ENCODE measurements around the gene LANCL3. TPM values are rescaled to one million over a fixed set of nuclear protein-coding genes. Genes with fewer than 3 reads are reported as not detected.
"Not testable (repeated sequence)": the region's sequence is repeated elsewhere in the genome, so short reads cannot be mapped to it uniquely, and the experiment has no call there.

Gene LANCL3
- total RNA-seq, 1 donor from 2014 or later, result 0.11 TPM

DNA sequence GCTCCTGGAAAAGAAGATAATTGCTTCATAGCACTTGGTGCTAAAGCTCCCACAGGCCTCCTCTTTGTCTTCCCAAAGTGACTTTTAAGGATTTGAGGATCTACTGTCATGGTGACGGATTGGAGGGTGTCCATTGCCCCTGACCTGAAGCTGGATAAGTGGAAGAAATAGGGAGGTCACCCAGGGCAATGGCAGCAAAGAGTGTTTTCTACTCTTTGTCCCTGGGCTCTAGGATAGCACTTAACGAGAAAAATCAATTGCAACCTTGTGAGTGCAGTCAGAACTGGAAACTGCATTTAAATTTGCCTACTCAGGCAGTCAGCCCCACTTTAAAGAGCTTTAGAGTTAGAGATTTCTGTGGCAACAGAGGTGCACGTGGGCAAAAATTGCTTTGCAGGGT lies 70.4 kb downstream of the LANCL3 start:
- no peaks in the 10 kb centered on the region for H3K4me1 Mint-ChIP-seq (ENCODE audit: low read depth)
- no peak overlapping the region for H3K4me3 Mint-ChIP-seq (ENCODE audit: low read depth)
- DNase-seq (ENCODE audit: low spot score), result no peak
- H3K36me3 Mint-ChIP-seq (ENCODE audit: low read depth), result no peaks in the 10 kb centered on the region
- H3K9me3 Mint-ChIP-seq, result no peaks in the 10 kb centered on the region
- H3K27me3 Mint-ChIP-seq (ENCODE audit: low read depth), result no peaks in the 10 kb centered on the region
- H3K27ac Mint-ChIP-seq, result no peak overlapping the region
- intact Hi-C loops (cut with micrococcal nuclease), result no loop called here

DNA sequence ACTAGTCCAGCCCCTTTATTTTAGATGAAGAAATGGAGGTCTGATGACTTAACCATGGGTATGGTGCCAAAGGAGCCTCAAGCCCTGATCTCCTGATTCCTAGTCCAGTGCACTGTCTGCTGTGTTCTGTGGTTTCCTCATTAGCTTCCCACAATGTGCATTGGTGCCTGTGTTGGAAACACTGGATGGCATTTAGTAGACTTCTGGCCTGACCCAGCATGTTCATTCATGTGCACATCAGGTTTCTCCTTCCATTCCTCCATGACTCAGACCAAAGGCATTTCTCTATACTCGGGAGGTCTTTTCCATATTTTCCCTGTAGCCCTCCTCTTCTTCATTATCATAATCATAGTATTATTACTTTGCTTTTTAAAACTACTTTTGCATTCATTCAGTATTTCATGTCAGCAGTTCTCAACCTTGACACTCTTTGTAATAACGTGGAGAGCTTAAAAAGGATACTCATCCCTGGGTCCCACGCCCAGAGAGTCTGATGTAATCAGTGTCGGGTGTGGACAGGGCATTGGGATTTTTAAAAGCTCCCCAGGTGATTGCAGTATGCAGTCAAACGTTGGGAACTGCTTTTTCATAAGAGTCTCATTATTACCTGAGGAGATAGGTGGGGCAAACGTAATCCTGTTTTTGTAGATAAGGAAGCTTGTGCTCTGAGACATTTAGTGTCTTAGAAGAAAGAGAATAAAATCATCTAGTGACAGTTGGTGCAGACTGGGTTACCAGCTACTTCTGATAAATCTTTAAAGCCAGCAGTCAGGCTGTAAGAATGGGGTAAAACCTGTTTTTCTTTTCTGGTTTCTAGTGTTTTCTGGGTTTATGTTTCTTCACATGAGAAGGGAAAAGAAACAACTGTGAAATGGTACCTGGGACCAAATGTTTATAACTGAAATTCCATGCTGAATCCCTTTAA lies 73.2 kb downstream of the LANCL3 start:
- H3K4me1 Mint-ChIP-seq (ENCODE audit: low read depth), result no peaks in the 10 kb centered on the region

DNA sequence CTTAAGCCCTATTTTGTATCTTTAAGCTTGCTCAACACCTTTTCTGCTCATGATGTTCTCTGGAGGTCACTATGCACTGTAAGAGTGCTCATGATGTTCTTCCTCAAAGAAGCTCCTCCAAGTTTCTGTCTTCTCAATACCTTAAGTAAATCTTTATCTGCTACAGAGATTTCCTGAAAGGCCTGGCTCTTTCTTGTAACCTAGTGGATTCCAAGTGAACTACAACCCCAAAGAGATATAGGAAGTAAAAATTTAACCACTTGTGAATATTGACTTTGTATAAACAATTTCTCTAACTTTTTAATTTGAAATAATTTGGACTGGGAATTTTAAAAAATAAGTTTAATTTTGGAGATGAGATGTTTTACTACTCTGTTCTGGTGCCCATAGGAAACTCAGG lies 74.8 kb downstream of the LANCL3 start:
- H3K27ac Mint-ChIP-seq, result no peak overlapping the region
- no peak for DNase-seq (ENCODE audit: low spot score)
- intact Hi-C loops (cut with micrococcal nuclease), result no loop called here
- no peaks in the 10 kb centered on the region for H3K27me3 Mint-ChIP-seq (ENCODE audit: low read depth)
- no peaks in the 10 kb centered on the region for H3K9me3 Mint-ChIP-seq
- no peak overlapping the region for H3K4me3 Mint-ChIP-seq (ENCODE audit: low read depth)
- no peaks in the 10 kb centered on the region for H3K36me3 Mint-ChIP-seq (ENCODE audit: low read depth)
- H3K4me1 Mint-ChIP-seq (ENCODE audit: low read depth), result no peaks in the 10 kb centered on the region

More for the DNA sequence above, 73.2 kb downstream of the LANCL3 start:
- no peak overlapping the region for H3K27ac Mint-ChIP-seq
- H3K9me3 Mint-ChIP-seq, result no peaks in the 10 kb centered on the region
- no peaks in the 10 kb centered on the region for H3K27me3 Mint-ChIP-seq (ENCODE audit: low read depth)
- no peak for DNase-seq (ENCODE audit: low spot score)
- H3K4me3 Mint-ChIP-seq (ENCODE audit: low read depth), result no peak overlapping the region
- no peaks in the 10 kb centered on the region for H3K36me3 Mint-ChIP-seq (ENCODE audit: low read depth)
- intact Hi-C loops (cut with micrococcal nuclease), result no loop called here

DNA sequence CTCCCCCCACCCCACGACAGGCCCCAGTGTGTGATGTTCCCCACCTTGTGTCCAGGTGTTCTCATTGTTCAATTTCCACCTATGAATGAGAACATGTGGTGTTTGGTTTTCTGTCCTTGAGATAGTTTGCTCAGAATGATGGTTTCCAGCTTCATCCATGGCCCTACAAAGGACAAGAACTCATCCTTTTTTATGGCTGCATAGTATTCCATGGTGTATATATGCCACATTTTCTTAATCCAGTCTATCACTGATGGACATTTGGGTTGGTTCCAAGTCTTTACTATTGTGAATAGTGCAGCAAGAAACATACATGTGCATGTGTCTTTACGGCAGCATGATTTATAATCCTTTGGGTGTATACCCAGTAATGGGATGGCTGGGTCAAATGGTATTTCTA lies 79.4 kb downstream of the LANCL3 start:
- H3K27me3 Mint-ChIP-seq (ENCODE audit: low read depth); intact Hi-C loops (cut with micrococcal nuclease); H3K36me3 Mint-ChIP-seq (ENCODE audit: low read depth); H3K4me3 Mint-ChIP-seq (ENCODE audit: low read depth); H3K4me1 Mint-ChIP-seq (ENCODE audit: low read depth); H3K27ac Mint-ChIP-seq; DNase-seq (ENCODE audit: low spot score); H3K9me3 Mint-ChIP-seq: not testable (repeated sequence)

DNA sequence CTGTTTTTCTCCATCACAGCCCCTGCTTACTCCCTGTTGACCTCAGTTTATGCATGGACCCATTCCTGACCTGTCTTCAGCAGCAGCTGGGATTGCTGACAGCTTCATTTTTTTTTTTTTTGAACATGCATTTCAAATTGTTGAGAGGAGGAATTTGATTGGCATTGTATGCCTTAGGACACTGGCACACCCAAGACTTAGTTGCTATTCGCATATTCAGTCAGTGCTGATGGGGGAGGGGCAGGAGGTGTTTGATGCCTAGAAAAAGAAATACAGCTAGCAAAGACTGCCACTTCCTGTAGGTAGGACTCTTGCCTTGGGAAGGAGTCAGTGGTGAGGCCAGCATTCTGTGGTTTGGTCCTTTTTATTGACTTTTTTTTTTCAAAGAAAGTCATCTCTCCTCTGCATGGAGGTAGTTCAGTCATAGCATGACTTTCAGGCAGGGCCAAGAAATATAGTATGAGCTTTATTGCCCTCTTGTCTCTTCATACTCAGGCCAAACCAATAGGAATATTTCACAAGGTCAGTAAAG lies 80.5 kb downstream of the LANCL3 start:
- Mint-ChIP-seq H3K27me3 (ENCODE audit: low read depth) (no peaks in the 10 kb centered on the region), H3K4me1 (ENCODE audit: low read depth) (peaks cover 2% of the 10 kb centered on the region), H3K4me3 (ENCODE audit: low read depth) (no peak overlapping the region), H3K36me3 (ENCODE audit: low read depth) (no peaks in the 10 kb centered on the region), H3K27ac (no peak overlapping the region), H3K9me3 (no peaks in the 10 kb centered on the region)
- DNase-seq (ENCODE audit: low spot score), result no peak
- intact Hi-C loops (cut with micrococcal nuclease), result no loop called here

DNA sequence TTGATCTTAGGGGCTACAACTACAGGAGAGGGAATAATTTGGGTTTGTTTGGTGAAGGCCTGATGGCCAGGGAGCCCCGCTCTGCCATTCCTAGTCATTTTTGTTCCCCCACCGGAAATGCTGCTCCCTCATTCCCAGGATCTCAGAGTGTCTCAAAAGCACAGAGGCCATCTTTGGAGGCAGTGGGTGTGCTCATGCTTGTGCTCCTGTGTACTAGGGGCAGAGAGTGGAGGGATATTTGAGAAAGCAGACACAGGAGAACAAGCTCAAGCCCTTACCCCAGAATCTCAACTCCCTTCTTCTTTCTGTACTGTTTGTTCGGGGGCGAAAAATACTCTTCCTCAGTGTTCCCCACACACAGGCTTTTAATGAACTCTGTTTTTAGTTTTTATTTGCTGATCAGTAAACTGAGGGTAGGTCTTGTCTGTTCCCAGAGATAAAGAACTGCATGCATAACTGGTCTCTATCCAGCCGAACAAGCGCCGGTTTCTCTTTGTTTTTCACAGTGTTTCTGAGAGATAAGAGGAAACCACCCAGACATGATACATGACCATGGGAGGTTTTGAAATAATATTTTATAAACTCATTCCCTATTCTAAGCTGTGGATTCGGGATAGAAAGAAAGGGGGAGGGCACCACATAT lies 81.2 kb downstream of the LANCL3 start:
- Mint-ChIP-seq H3K9me3 (no peaks in the 10 kb centered on the region), H3K4me1 (ENCODE audit: low read depth) (peaks cover 2% of the 10 kb centered on the region), H3K36me3 (ENCODE audit: low read depth) (no peaks in the 10 kb centered on the region), H3K27me3 (ENCODE audit: low read depth) (no peaks in the 10 kb centered on the region), H3K27ac (no peak overlapping the region), H3K4me3 (ENCODE audit: low read depth) (no peak overlapping the region)
- intact Hi-C loops (cut with micrococcal nuclease), result no loop called here
- no peak for DNase-seq (ENCODE audit: low spot score)

DNA sequence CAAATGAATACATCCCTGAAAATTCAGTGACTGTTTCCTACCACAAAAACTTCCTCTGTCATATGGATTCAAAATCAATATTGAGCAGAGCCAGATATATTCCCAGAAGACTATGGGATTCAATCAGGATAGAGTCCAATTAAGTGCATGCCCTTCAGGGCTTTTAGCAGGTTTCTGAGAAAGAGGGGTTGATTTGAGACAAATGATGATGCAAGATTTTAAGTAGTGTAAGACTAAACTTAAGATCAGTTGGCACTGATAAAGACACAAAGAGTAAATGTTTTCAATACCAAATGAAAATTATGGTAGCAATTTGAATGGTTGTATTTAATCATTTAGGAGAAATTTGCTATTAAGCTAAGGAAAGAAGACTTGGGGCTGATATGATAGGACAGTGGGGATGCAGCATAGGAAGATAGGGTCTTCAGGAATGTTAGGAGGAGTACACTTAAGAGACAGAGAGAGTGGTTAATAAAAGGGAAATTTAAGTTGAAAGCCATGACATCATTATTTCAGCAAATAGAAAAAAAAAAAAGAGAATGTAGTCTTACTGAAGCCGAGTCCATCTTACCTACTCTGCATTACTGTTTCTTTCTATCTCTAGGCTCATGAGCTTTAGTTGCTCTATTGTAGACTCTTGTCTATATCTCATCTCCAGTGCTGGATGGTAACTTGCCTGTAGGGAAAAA lies 82.1 kb downstream of the LANCL3 start:
- no peak overlapping the region for H3K27ac Mint-ChIP-seq
- no peak overlapping the region for H3K4me3 Mint-ChIP-seq (ENCODE audit: low read depth)
- intact Hi-C loops (cut with micrococcal nuclease), result no loop called here
- peaks cover 2% of the 10 kb centered on the region for H3K4me1 Mint-ChIP-seq (ENCODE audit: low read depth)
- no peaks in the 10 kb centered on the region for H3K36me3 Mint-ChIP-seq (ENCODE audit: low read depth)
- DNase-seq (ENCODE audit: low spot score), result no peak
- no peaks in the 10 kb centered on the region for H3K27me3 Mint-ChIP-seq (ENCODE audit: low read depth)
- H3K9me3 Mint-ChIP-seq, result no peaks in the 10 kb centered on the region

DNA sequence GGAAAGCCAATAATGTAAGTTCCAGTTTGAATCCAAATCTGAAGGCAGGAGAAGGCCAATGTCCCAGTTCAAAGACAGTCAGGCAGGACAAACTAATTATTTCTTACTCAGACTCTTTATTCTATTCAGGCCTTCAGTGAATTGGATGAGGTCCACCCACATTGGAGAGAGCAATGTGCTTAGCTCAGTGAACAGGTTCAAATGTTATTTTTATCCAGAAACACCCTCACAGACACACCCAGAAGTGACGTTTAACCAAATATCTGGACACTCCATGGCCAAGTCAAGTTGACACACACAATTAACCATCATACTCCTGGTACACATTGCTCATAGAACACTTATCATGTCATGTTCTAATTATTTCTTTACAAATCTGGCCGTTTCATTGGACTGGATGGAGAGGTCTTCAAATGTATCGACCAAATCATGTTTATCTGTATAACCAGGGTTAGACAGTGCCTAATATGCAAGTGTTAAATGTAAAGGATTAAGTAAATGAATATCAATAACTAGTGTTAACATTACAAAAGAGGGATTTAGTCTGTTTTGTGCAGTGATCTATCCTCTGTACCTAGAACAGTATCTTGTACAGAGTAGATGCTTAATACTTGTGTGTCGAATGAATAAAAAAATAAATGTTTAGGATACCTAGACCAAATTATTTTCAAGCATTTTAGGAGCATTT lies 87.0 kb downstream of the LANCL3 start:
- Mint-ChIP-seq H3K27ac (no peak overlapping the region), H3K36me3 (ENCODE audit: low read depth) (no peaks in the 10 kb centered on the region), H3K4me1 (ENCODE audit: low read depth) (no peaks in the 10 kb centered on the region), H3K4me3 (ENCODE audit: low read depth) (no peak overlapping the region), H3K9me3 (no peaks in the 10 kb centered on the region), H3K27me3 (ENCODE audit: low read depth) (no peaks in the 10 kb centered on the region)
- DNase-seq (ENCODE audit: low spot score), result no peak
- intact Hi-C loops (cut with micrococcal nuclease), result no loop called here

DNA sequence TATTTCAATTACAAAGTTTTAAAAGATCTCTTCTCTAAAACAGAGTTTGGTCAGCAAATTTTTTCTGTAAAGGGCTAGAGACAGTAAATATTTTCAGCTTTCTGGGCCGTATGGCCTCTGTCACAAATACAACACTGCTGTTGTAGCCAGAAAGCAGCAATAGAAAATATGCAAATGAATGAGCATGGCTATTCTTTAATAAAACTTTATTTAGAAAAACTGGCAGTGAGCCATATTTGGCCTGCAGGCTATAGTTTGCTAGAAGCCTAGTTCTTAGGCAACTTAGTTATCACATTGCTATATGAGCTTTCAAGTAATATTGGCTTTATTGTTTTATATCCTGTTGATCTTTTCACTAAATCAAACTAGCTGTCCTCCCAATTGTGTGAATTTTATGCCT lies 87.6 kb downstream of the LANCL3 start:
- H3K9me3 Mint-ChIP-seq, result no peaks in the 10 kb centered on the region
- H3K27ac Mint-ChIP-seq, result no peak overlapping the region
- intact Hi-C loops (cut with micrococcal nuclease), result no loop called here

DNA sequence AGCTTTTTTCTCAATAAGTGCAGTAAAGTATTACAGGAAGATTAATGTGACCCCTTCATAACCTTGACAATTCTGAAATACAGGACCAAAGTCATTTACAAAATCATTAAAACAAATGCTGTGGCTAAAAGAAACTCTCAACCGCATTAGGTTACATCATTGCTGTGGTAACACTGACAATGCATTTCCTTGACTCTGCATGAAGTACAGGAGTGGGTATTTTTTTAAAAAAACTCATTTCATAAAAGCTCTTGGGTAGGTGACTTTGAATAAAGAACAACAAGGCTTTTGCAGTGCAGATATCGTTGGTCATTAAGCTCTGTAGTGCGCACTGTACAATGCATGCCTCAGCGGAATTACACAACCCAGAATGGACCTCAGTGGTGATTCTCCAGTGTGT lies 90.7 kb downstream of the LANCL3 start:
- DNase-seq (ENCODE audit: low spot score), result no peak

More for the DNA sequence above, 87.6 kb downstream of the LANCL3 start:
- H3K27me3 Mint-ChIP-seq (ENCODE audit: low read depth), result no peaks in the 10 kb centered on the region
- no peak for DNase-seq (ENCODE audit: low spot score)
- no peaks in the 10 kb centered on the region for H3K4me1 Mint-ChIP-seq (ENCODE audit: low read depth)
- H3K4me3 Mint-ChIP-seq (ENCODE audit: low read depth), result no peak overlapping the region
- no peaks in the 10 kb centered on the region for H3K36me3 Mint-ChIP-seq (ENCODE audit: low read depth)

DNA sequence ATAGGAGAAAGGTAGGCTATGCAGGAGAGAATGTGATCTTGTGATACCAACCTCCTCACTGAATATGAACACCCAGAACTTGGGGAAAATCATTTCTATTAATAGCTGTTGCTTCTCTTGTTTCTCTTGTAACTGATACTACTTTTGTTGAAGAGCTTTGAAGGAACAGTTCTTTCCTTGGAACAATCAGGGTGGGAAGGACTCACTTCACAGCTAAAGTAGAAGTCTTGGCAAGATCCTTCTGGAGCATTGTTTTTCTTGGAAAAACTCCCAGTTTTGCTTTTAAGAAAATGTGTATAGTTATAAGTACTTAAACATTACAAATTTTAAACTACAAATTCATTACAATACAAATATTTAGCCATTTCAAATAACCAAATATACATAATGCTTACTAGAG lies 95.1 kb downstream of the LANCL3 start:
- Mint-ChIP-seq H3K9me3 (no peaks in the 10 kb centered on the region), H3K27me3 (ENCODE audit: low read depth) (no peaks in the 10 kb centered on the region), H3K4me3 (ENCODE audit: low read depth) (no peak overlapping the region), H3K27ac (no peak overlapping the region), H3K36me3 (ENCODE audit: low read depth) (no peaks in the 10 kb centered on the region), H3K4me1 (ENCODE audit: low read depth) (no peaks in the 10 kb centered on the region)
- DNase-seq (ENCODE audit: low spot score), result no peak
- intact Hi-C loops (cut with micrococcal nuclease), result no loop called here

More for the DNA sequence above, 90.7 kb downstream of the LANCL3 start:
- no peak overlapping the region for H3K4me3 Mint-ChIP-seq (ENCODE audit: low read depth)
- no peaks in the 10 kb centered on the region for H3K27me3 Mint-ChIP-seq (ENCODE audit: low read depth)
- H3K9me3 Mint-ChIP-seq, result no peaks in the 10 kb centered on the region
- H3K36me3 Mint-ChIP-seq (ENCODE audit: low read depth), result no peaks in the 10 kb centered on the region
- no peak overlapping the region for H3K27ac Mint-ChIP-seq
- H3K4me1 Mint-ChIP-seq (ENCODE audit: low read depth), result no peaks in the 10 kb centered on the region
- intact Hi-C loops (cut with micrococcal nuclease), result no loop called here

DNA sequence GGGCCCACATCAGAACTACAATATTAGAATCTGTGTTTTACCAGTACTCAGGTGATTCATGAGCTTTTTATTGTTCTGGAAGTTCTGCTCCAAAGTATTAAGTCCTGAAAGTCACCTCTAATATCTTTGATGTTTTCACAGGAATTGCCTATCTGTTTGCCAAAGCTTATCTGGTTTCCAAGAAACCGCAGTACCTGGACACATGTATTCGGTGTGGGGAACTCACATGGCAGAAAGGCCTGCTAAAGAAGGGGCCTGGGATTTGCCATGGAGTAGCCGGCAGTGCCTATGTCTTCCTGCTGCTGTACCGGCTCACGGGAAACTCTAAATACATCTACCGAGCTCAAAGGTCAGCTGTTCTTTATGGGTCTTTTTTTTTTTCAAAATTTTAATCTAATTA lies 95.7 kb downstream of the LANCL3 start:
- intact Hi-C loops (cut with micrococcal nuclease), result no loop called here
- Mint-ChIP-seq H3K27ac (no peak overlapping the region), H3K4me3 (ENCODE audit: low read depth) (no peak overlapping the region), H3K4me1 (ENCODE audit: low read depth) (no peaks in the 10 kb centered on the region), H3K9me3 (no peaks in the 10 kb centered on the region), H3K36me3 (ENCODE audit: low read depth) (no peaks in the 10 kb centered on the region), H3K27me3 (ENCODE audit: low read depth) (no peaks in the 10 kb centered on the region)
- DNase-seq (ENCODE audit: low spot score), result no peak

Measured in activated T-helper 2 cell treated with anti-CD3 and anti-CD28 coated beads, Interferon-gamma antibody, Interleukin-2, Interleukin-4, amounts not matched to agents 10 μg/mL and 5 μg/mL and 100 μg/mL, durations not matched to agents 14 hours and 24 hours and 36 hours (primary cell).